Neural progenitor cell (in vitro differentiated cells): ENCODE data around the gene COL19A1.

ENCODE experiments used
- EZH2phosphoT487 ChIP-seq: fragments of 200-600 bp; sonication (generic); IDR thresholded peaks from 2 replicates; pipeline ENCODE4 v1.6.1; 2017; ENCODE audit warnings: antibody characterized with exemption
- TF ChIP-seq, protein P1 (sequence below): fragments of 200-600 bp; sonication (generic); IDR thresholded peaks from 2 replicates; pipeline ENCODE4 v1.5.1; 2017; ENCODE audit warnings: antibody characterized with exemption, mild to moderate bottlenecking

DNA sequence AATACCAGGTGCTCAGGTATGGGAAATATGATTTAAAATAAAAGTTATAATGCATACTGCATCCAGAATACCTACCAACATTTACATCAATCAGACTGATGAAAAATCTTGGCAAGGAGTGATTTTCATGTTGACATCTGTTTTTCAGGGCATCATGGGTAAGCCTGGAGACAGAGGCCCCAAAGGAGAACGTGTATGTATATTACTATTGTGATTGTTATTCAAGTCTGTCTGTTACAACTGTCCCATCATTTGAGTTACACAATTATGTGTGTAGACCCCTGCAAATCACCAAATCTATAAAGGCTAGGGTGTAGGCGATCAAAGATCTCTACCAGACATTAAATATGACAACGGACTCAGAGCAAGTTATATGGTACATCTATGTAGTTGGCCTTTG is 318.4 kb downstream of the COL19A1 start:
- TF ChIP-seq, protein P1, sequence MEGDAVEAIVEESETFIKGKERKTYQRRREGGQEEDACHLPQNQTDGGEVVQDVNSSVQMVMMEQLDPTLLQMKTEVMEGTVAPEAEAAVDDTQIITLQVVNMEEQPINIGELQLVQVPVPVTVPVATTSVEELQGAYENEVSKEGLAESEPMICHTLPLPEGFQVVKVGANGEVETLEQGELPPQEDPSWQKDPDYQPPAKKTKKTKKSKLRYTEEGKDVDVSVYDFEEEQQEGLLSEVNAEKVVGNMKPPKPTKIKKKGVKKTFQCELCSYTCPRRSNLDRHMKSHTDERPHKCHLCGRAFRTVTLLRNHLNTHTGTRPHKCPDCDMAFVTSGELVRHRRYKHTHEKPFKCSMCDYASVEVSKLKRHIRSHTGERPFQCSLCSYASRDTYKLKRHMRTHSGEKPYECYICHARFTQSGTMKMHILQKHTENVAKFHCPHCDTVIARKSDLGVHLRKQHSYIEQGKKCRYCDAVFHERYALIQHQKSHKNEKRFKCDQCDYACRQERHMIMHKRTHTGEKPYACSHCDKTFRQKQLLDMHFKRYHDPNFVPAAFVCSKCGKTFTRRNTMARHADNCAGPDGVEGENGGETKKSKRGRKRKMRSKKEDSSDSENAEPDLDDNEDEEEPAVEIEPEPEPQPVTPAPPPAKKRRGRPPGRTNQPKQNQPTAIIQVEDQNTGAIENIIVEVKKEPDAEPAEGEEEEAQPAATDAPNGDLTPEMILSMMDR, result no peak
- no peak for TF ChIP-seq EZH2phosphoT487
